Stimulated activated CD4-positive, alpha-beta T cell treated with anti-CD3 and anti-CD28 coated beads, Interleukin-2, amount 100 ng/mL, for 24 hours (primary cell): ENCODE results near the gene LAMA2.

Source experiments
- DNase-seq, 2 donors: peaks; one replicate each; pipeline ENCODE4 v3.0.0-alpha.2; 2020

The LAMA2 gene

GRCh38 chr6:129279343-129280292, 396.7 kb downstream of the LAMA2 start:
- no peak for DNase-seq

GRCh38 chr6:129280293-129280644, 397.3 kb downstream of the LAMA2 start:
- no peak for DNase-seq

- peak; percentile 17 to 33 for DNase-seq
These were observed 397.8 kb downstream of the LAMA2 start for GRCh38 chr6:129280749-129281148.

GRCh38 chr6:129281168-129281796, 398.3 kb downstream of the LAMA2 start:
- no peak for DNase-seq

GRCh38 chr6:129282019-129282418, 399.1 kb downstream of the LAMA2 start:
- DNase-seq, result no peak

GRCh38 chr6:129284225-129284624, 401.3 kb downstream of the LAMA2 start:
- no peak for DNase-seq

GRCh38 chr6:129287231-129288177, 404.6 kb downstream of the LAMA2 start:
- DNase-seq, result no peak

- DNase-seq, result no peak
These were observed 406.5 kb downstream of the LAMA2 start for GRCh38 chr6:129289442-129289841.

- no peak for DNase-seq
These were observed 409.9 kb downstream of the LAMA2 start for GRCh38 chr6:129292836-129293235.

GRCh38 chr6:129297592-129297991, 414.7 kb downstream of the LAMA2 start:
- no peak for DNase-seq

- DNase-seq, result no peak
These were observed 419.7 kb downstream of the LAMA2 start for GRCh38 chr6:129302671-129303070.

GRCh38 chr6:129306826-129307225, 423.9 kb downstream of the LAMA2 start:
- DNase-seq, result no peak

GRCh38 chr6:129307845-129308244, 424.9 kb downstream of the LAMA2 start:
- no peak for DNase-seq

GRCh38 chr6:129309154-129309553, 426.2 kb downstream of the LAMA2 start:
- no peak for DNase-seq

GRCh38 chr6:129312880-129313279, 429.9 kb downstream of the LAMA2 start:
- no peak for DNase-seq

- no peak for DNase-seq
These were observed 431.6 kb downstream of the LAMA2 start for GRCh38 chr6:129314575-129314974.

GRCh38 chr6:129317931-129318820, 435.2 kb downstream of the LAMA2 start:
- no peak for DNase-seq

- DNase-seq, result no peak
These were observed 438.0 kb downstream of the LAMA2 start for GRCh38 chr6:129320892-129321291.

GRCh38 chr6:129321303-129321702, 438.4 kb downstream of the LAMA2 start:
- no peak for DNase-seq

GRCh38 chr6:129324345-129324744, 441.4 kb downstream of the LAMA2 start:
- no peak for DNase-seq

- no peak for DNase-seq
These were observed 446.7 kb downstream of the LAMA2 start for GRCh38 chr6:129329678-129330077.
